MM.1S (cell line): ENCODE results near the gene TRIM3.

Experiments used
- DNase-seq: peaks from one replicate; pipeline ENCODE4 v3.0.0-alpha.2; 2015
- H2AFZ ChIP-seq: fragments of 300-600 bp; sonication (generic); 2 replicates; pipeline ENCODE4 v1.6.0; 2016; ENCODE audit warnings: antibody characterized with exemption, low read length
- H3F3A ChIP-seq: fragments of 300-600 bp; sonication (generic); 2 replicates; pipeline ENCODE4 v1.6.1; 2016; ENCODE audit warnings: mild to moderate bottlenecking, antibody characterized with exemption, low read length, moderate library complexity, mixed read lengths; ENCODE audit not compliant: insufficient read depth
- H3K27ac ChIP-seq: fragments of 300-600 bp; sonication (generic); 2 replicates; pipeline ENCODE4 v1.5.1; 2016; ENCODE audit warnings: mild to moderate bottlenecking, low read length
- H3K27me3 ChIP-seq: fragments of 300-600 bp; sonication (generic); replicated peaks from 2 replicates; pipeline ENCODE4 v1.6.0; 2016; ENCODE audit warnings: low read length; ENCODE audit not compliant: insufficient read depth
- H3K36me3 ChIP-seq: fragments of 300-600 bp; sonication (generic); replicated peaks from 2 replicates; pipeline ENCODE4 v1.6.1; 2016; ENCODE audit warnings: mild to moderate bottlenecking, low read length, mixed read lengths; ENCODE audit not compliant: insufficient read depth
- H3K4me1 ChIP-seq: fragments of 300-600 bp; sonication (generic); 2 replicates; pipeline ENCODE4 v1.6.1; 2016; ENCODE audit warnings: low read length, mixed read lengths
- H3K4me2 ChIP-seq: fragments of 300-600 bp; sonication (generic); 2 replicates; pipeline ENCODE4 v1.6.0; 2016; ENCODE audit warnings: low read depth, low read length
- H3K4me3 ChIP-seq: fragments of 300-600 bp; sonication (generic); 2 replicates; pipeline ENCODE4 v1.5.1; 2016; ENCODE audit warnings: low read length, mixed read lengths
- H3K79me2 ChIP-seq: fragments of 300-600 bp; sonication (generic); 2 replicates; pipeline ENCODE4 v1.6.1; 2016; ENCODE audit warnings: mixed run types, low read length, mixed read lengths
- H3K9ac ChIP-seq: fragments of 300-600 bp; sonication (generic); 2 replicates; pipeline ENCODE4 v1.6.1; 2016; ENCODE audit warnings: low read length, mixed read lengths
- H3K9me2 ChIP-seq: fragments of 300-600 bp; sonication (generic); replicated peaks from 2 replicates; pipeline ENCODE4 v1.6.1; 2016; ENCODE audit warnings: mild to moderate bottlenecking, low read length, mixed read lengths; ENCODE audit not compliant: insufficient read depth
- H3K9me3 ChIP-seq: fragments of 300-600 bp; sonication (generic); replicated peaks from 2 replicates; pipeline ENCODE4 v1.6.1; 2016; ENCODE audit warnings: mild to moderate bottlenecking, low read length, mixed read lengths; ENCODE audit not compliant: insufficient read depth
- H4K20me1 ChIP-seq: fragments of 300-600 bp; sonication (generic); 2 replicates; pipeline ENCODE4 v1.6.1; 2016; ENCODE audit warnings: mild to moderate bottlenecking, low read length, moderate library complexity, mixed read lengths; ENCODE audit not compliant: insufficient read depth
- EZH2 ChIP-seq: fragments of 300-600 bp; sonication (generic); optimal IDR thresholded peaks from 2 replicates; pipeline ENCODE3; 2017; ENCODE audit warnings: low read depth, mild to moderate bottlenecking, antibody characterized with exemption, low read length, mixed read lengths
- EZH2phosphoT487 ChIP-seq: fragments of 300-600 bp; sonication (generic); IDR thresholded peaks from 2 replicates; pipeline ENCODE4 v1.6.1; 2018; ENCODE audit warnings: antibody characterized with exemption, low read length
- TF ChIP-seq, protein P1 (sequence below): fragments of 300-600 bp; sonication (generic); IDR thresholded peaks from 2 replicates; pipeline ENCODE4 v1.5.1; 2016; ENCODE audit warnings: antibody characterized with exemption, low read length, mixed read lengths

TRIM3 gene

GRCh38 chr11:6457581-6458320, 16.0 kb downstream of the TRIM3 start:
- Histone ChIP-seq H3K9ac (no peak overlapping the region), H3K27ac (no peak overlapping the region), H3K4me2 (no peak overlapping the region), H3K9me2 (no peaks in the 10 kb centered on the region), H3F3A (no peaks in the 10 kb centered on the region), H3K27me3 (no peaks in the 10 kb centered on the region), H3K36me3 (no peaks in the 10 kb centered on the region), H2AFZ (no peak overlapping the region), H3K9me3 (no peaks in the 10 kb centered on the region), H3K4me3 (no peak overlapping the region), H4K20me1 (no peaks in the 10 kb centered on the region), H3K4me1 (0 out of 2 replicates have a peak, but pooled peaks cover 5% of the 10 kb centered on the region), H3K79me2 (no peaks in the 10 kb centered on the region)
- TF ChIP-seq, protein P1, sequence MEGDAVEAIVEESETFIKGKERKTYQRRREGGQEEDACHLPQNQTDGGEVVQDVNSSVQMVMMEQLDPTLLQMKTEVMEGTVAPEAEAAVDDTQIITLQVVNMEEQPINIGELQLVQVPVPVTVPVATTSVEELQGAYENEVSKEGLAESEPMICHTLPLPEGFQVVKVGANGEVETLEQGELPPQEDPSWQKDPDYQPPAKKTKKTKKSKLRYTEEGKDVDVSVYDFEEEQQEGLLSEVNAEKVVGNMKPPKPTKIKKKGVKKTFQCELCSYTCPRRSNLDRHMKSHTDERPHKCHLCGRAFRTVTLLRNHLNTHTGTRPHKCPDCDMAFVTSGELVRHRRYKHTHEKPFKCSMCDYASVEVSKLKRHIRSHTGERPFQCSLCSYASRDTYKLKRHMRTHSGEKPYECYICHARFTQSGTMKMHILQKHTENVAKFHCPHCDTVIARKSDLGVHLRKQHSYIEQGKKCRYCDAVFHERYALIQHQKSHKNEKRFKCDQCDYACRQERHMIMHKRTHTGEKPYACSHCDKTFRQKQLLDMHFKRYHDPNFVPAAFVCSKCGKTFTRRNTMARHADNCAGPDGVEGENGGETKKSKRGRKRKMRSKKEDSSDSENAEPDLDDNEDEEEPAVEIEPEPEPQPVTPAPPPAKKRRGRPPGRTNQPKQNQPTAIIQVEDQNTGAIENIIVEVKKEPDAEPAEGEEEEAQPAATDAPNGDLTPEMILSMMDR = no peak
- no peak for TF ChIP-seq EZH2phosphoT487
- TF ChIP-seq EZH2 = no peak
- DNase-seq = no peak

GRCh38 chr11:6456361-6457073, 17.2 kb downstream of the TRIM3 start:
- H3K4me3 ChIP-seq = no peak overlapping the region
- no peaks in the 10 kb centered on the region for H3K79me2 ChIP-seq
- no peaks in the 10 kb centered on the region for H3K27me3 ChIP-seq
- H3K4me1 ChIP-seq = 0 out of 2 replicates have a peak, but pooled peaks cover 5% of the 10 kb centered on the region
- H3K27ac ChIP-seq = no peak overlapping the region
- TF ChIP-seq, protein P1 = no peak
- TF ChIP-seq EZH2 (no peak), EZH2phosphoT487 (no peak)
- H4K20me1 ChIP-seq = no peaks in the 10 kb centered on the region
- DNase-seq = no peak
- H3K9ac ChIP-seq = no peak overlapping the region
- no peaks in the 10 kb centered on the region for H3F3A ChIP-seq
- no peaks in the 10 kb centered on the region for H3K9me3 ChIP-seq
- H3K36me3 ChIP-seq = no peaks in the 10 kb centered on the region
- H2AFZ ChIP-seq = no peak overlapping the region
- no peak overlapping the region for H3K4me2 ChIP-seq
- no peaks in the 10 kb centered on the region for H3K9me2 ChIP-seq

DNA sequence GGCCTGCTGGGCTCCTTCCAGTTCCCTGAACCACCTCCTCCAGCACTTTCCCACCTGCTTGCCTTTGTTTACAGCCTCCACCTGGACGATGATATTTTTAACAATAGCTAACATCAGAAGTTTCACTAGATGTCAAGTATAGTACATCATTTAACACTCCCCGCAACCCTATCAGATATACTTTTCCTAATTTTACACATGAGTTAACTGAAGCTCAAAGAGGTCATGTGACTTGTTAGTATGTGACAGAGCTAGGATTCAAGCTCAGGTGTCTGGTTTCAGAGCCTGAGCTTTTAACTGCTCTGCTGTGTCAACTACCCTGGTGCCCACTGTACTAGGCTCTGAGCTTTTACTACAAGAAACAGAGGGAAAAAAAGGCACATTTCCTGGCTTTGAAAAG, 18.7 kb downstream of the TRIM3 start:
- Histone ChIP-seq H3K4me2 (no peak overlapping the region), H3K36me3 (no peaks in the 10 kb centered on the region), H3K9me2 (no peaks in the 10 kb centered on the region), H3K27me3 (no peaks in the 10 kb centered on the region), H2AFZ (no peak overlapping the region), H3K27ac (no peak overlapping the region), H3K79me2 (no peaks in the 10 kb centered on the region), H3K9ac (no peak overlapping the region), H4K20me1 (no peaks in the 10 kb centered on the region), H3K4me1 (0 out of 2 replicates have a peak, but pooled peaks cover 5% of the 10 kb centered on the region), H3F3A (no peaks in the 10 kb centered on the region), H3K4me3 (no peak overlapping the region), H3K9me3 (no peaks in the 10 kb centered on the region)
- no peak for DNase-seq
- TF ChIP-seq, protein P1 = no peak
- TF ChIP-seq EZH2 (no peak), EZH2phosphoT487 (no peak)
